ENCODE data around the gene RARRES2. TPM values are rescaled to one million over a fixed set of nuclear protein-coding genes. Genes with fewer than 3 reads are reported as not detected.
"Not testable (repeated sequence)": the region's sequence is repeated elsewhere in the genome, so short reads cannot be mapped to it uniquely, and the experiment has no call there.

The RARRES2 gene
- total RNA-seq, 1 donor from 2014 or later, result 4.9 TPM

GRCh38 chr7:150311711-150312110, 29.7 kb downstream of the RARRES2 start:
- Mint-ChIP-seq H3K27ac (ENCODE audit: unreplicated experiment) (no peak overlapping the region), H3K9me3 (ENCODE audit: unreplicated experiment) (no peaks in the 10 kb centered on the region), H3K4me3 (ENCODE audit: unreplicated experiment) (no peak overlapping the region), H3K27me3 (ENCODE audit: unreplicated experiment) (peaks cover 5% of the 10 kb centered on the region), H3K36me3 (ENCODE audit: low read depth, unreplicated experiment) (no peaks in the 10 kb centered on the region), H3K4me1 (ENCODE audit: unreplicated experiment) (peaks cover 14% of the 10 kb centered on the region)
- DNase-seq (ENCODE audit: low spot score), result no peak
- no peak for TF ChIP-seq CTCF (IDR thresholded peaks at IDR 0.05; ENCODE audit: unreplicated experiment)

GRCh38 chr7:150311146-150311545, 30.3 kb downstream of the RARRES2 start:
- Mint-ChIP-seq H3K27me3 (ENCODE audit: unreplicated experiment) (peaks cover 5% of the 10 kb centered on the region), H3K27ac (ENCODE audit: unreplicated experiment) (no peak overlapping the region), H3K9me3 (ENCODE audit: unreplicated experiment) (no peaks in the 10 kb centered on the region), H3K36me3 (ENCODE audit: low read depth, unreplicated experiment) (no peaks in the 10 kb centered on the region), H3K4me1 (ENCODE audit: unreplicated experiment) (peaks cover 14% of the 10 kb centered on the region), H3K4me3 (ENCODE audit: unreplicated experiment) (no peak overlapping the region)
- no peak for DNase-seq (ENCODE audit: low spot score)
- no peak for TF ChIP-seq CTCF (IDR thresholded peaks at IDR 0.05; ENCODE audit: unreplicated experiment)

GRCh38 chr7:150308575-150308974, 32.9 kb downstream of the RARRES2 start:
- TF ChIP-seq CTCF (IDR thresholded peaks at IDR 0.05; ENCODE audit: unreplicated experiment), result no peak
- Mint-ChIP-seq H3K4me1 (ENCODE audit: unreplicated experiment) (peaks cover 8% of the 10 kb centered on the region), H3K27ac (ENCODE audit: unreplicated experiment) (no peak overlapping the region), H3K4me3 (ENCODE audit: unreplicated experiment) (no peak overlapping the region), H3K36me3 (ENCODE audit: low read depth, unreplicated experiment) (no peaks in the 10 kb centered on the region), H3K9me3 (ENCODE audit: unreplicated experiment) (no peaks in the 10 kb centered on the region), H3K27me3 (ENCODE audit: unreplicated experiment) (peaks cover 3% of the 10 kb centered on the region)
- DNase-seq (ENCODE audit: low spot score), result no peak

- peaks cover 3% of the 10 kb centered on the region for H3K27me3 Mint-ChIP-seq (ENCODE audit: unreplicated experiment)
- TF ChIP-seq CTCF (IDR thresholded peaks at IDR 0.05; ENCODE audit: unreplicated experiment), result no peak
- H3K36me3 Mint-ChIP-seq (ENCODE audit: low read depth, unreplicated experiment), result no peaks in the 10 kb centered on the region
- no peak overlapping the region for H3K27ac Mint-ChIP-seq (ENCODE audit: unreplicated experiment)
- no peak overlapping the region for H3K4me3 Mint-ChIP-seq (ENCODE audit: unreplicated experiment)
- H3K9me3 Mint-ChIP-seq (ENCODE audit: unreplicated experiment), result no peaks in the 10 kb centered on the region
- peaks cover 1% of the 10 kb centered on the region for H3K4me1 Mint-ChIP-seq (ENCODE audit: unreplicated experiment)
- no peak for DNase-seq (ENCODE audit: low spot score)
These were observed 33.5 kb downstream of the RARRES2 start for GRCh38 chr7:150307904-150308303.

GRCh38 chr7:150307129-150307528, 34.3 kb downstream of the RARRES2 start:
- H3K4me1 Mint-ChIP-seq (ENCODE audit: unreplicated experiment), result no peaks in the 10 kb centered on the region
- no peak overlapping the region for H3K4me3 Mint-ChIP-seq (ENCODE audit: unreplicated experiment)
- peaks cover 3% of the 10 kb centered on the region for H3K27me3 Mint-ChIP-seq (ENCODE audit: unreplicated experiment)
- no peak overlapping the region for H3K27ac Mint-ChIP-seq (ENCODE audit: unreplicated experiment)
- no peak for TF ChIP-seq CTCF (IDR thresholded peaks at IDR 0.05; ENCODE audit: unreplicated experiment)
- DNase-seq (ENCODE audit: low spot score), result no peak
- no peaks in the 10 kb centered on the region for H3K9me3 Mint-ChIP-seq (ENCODE audit: unreplicated experiment)
- no peaks in the 10 kb centered on the region for H3K36me3 Mint-ChIP-seq (ENCODE audit: low read depth, unreplicated experiment)

- H3K27me3 Mint-ChIP-seq (ENCODE audit: unreplicated experiment); H3K4me1 Mint-ChIP-seq (ENCODE audit: unreplicated experiment); H3K9me3 Mint-ChIP-seq (ENCODE audit: unreplicated experiment); H3K27ac Mint-ChIP-seq (ENCODE audit: unreplicated experiment); H3K4me3 Mint-ChIP-seq (ENCODE audit: unreplicated experiment); H3K36me3 Mint-ChIP-seq (ENCODE audit: low read depth, unreplicated experiment); DNase-seq (ENCODE audit: low spot score): not testable (repeated sequence)
These were observed 35.1 kb downstream of the RARRES2 start for GRCh38 chr7:150306377-150306776.

GRCh38 chr7:150305903-150306284, 35.5 kb downstream of the RARRES2 start:
- not testable (repeated sequence) for H3K4me1 Mint-ChIP-seq (ENCODE audit: unreplicated experiment); H3K27ac Mint-ChIP-seq (ENCODE audit: unreplicated experiment); DNase-seq (ENCODE audit: low spot score); H3K4me3 Mint-ChIP-seq (ENCODE audit: unreplicated experiment); H3K27me3 Mint-ChIP-seq (ENCODE audit: unreplicated experiment); H3K36me3 Mint-ChIP-seq (ENCODE audit: low read depth, unreplicated experiment); H3K9me3 Mint-ChIP-seq (ENCODE audit: unreplicated experiment)

GRCh38 chr7:150305259-150305902, 36.0 kb downstream of the RARRES2 start:
- not testable (repeated sequence) for H3K27me3 Mint-ChIP-seq (ENCODE audit: unreplicated experiment); H3K4me3 Mint-ChIP-seq (ENCODE audit: unreplicated experiment); H3K9me3 Mint-ChIP-seq (ENCODE audit: unreplicated experiment); H3K4me1 Mint-ChIP-seq (ENCODE audit: unreplicated experiment); H3K27ac Mint-ChIP-seq (ENCODE audit: unreplicated experiment); DNase-seq (ENCODE audit: low spot score); H3K36me3 Mint-ChIP-seq (ENCODE audit: low read depth, unreplicated experiment)
